ENCODE results near the gene PTPN13. TPM values are rescaled to one million over a fixed set of nuclear protein-coding genes. Genes with fewer than 3 reads are reported as not detected.
A peak's percentile ranks its signal among the peaks of the same experiment; 100 is the strongest.

Gene PTPN13
- total RNA-seq, 1 donor from 2014 or later, result 37.8 TPM

GRCh38 chr4:86818841-86819240, 224.7 kb downstream of the PTPN13 start:
- DNase-seq (ENCODE audit: low spot score), result no peak

- DNase-seq (ENCODE audit: low spot score), result no peak
Measured at GRCh38 chr4:86819561-86819960, 225.4 kb downstream of the PTPN13 start.

GRCh38 chr4:86821151-86821550, 227.0 kb downstream of the PTPN13 start:
- DNase-seq (ENCODE audit: low spot score), result no peak

- DNase-seq (ENCODE audit: low spot score), result no peak
Measured at GRCh38 chr4:86822136-86822535, 228.0 kb downstream of the PTPN13 start.

- DNase-seq (ENCODE audit: low spot score), result no peak
Measured at GRCh38 chr4:86825511-86825910, 231.4 kb downstream of the PTPN13 start.

- no peak for DNase-seq (ENCODE audit: low spot score)
Measured at GRCh38 chr4:86831262-86832130, 237.4 kb downstream of the PTPN13 start.

- no peak for DNase-seq (ENCODE audit: low spot score)
Measured at GRCh38 chr4:86833615-86834014, 239.5 kb downstream of the PTPN13 start.

- no peak for DNase-seq (ENCODE audit: low spot score)
Measured at GRCh38 chr4:86834901-86835300, 240.8 kb downstream of the PTPN13 start.

- no peak for DNase-seq (ENCODE audit: low spot score)
Measured at GRCh38 chr4:86835677-86836076, 241.6 kb downstream of the PTPN13 start.

GRCh38 chr4:86837691-86838503, 243.8 kb downstream of the PTPN13 start:
- no peak for DNase-seq (ENCODE audit: low spot score)

GRCh38 chr4:86840858-86841257, 246.7 kb downstream of the PTPN13 start:
- no peak for DNase-seq (ENCODE audit: low spot score)

GRCh38 chr4:86841309-86841708, 247.2 kb downstream of the PTPN13 start:
- no peak for DNase-seq (ENCODE audit: low spot score)

- DNase-seq (ENCODE audit: low spot score), result no peak
Measured at GRCh38 chr4:86845593-86845992, 251.5 kb downstream of the PTPN13 start.

- DNase-seq (ENCODE audit: low spot score), result peak; percentile 9
Measured at GRCh38 chr4:86846921-86847320, 252.8 kb downstream of the PTPN13 start.

- DNase-seq (ENCODE audit: low spot score), result no peak
Measured at GRCh38 chr4:86847571-86847970, 253.5 kb downstream of the PTPN13 start.

- DNase-seq (ENCODE audit: low spot score), result no peak
Measured at GRCh38 chr4:86848136-86848535, 254.0 kb downstream of the PTPN13 start.

- DNase-seq (ENCODE audit: low spot score), result no peak
Measured at GRCh38 chr4:86848732-86849619, 254.9 kb downstream of the PTPN13 start, which contains the start of gene SLC10A6. Gene SLC10A6, minus strand, starts transcription at chr4:86849384. Its CDS starts 269 bp downstream, at chr4:86849115.

GRCh38 chr4:86853209-86853608, 259.1 kb downstream of the PTPN13 start:
- no peak for DNase-seq (ENCODE audit: low spot score)

- DNase-seq (ENCODE audit: low spot score), result no peak
Measured at GRCh38 chr4:86855572-86855971, 261.5 kb downstream of the PTPN13 start.

GRCh38 chr4:86856896-86857295, 262.8 kb downstream of the PTPN13 start:
- DNase-seq (ENCODE audit: low spot score), result no peak

GRCh38 chr4:86857341-86858052, 263.4 kb downstream of the PTPN13 start:
- no peak for DNase-seq (ENCODE audit: low spot score)
